GM19324 (cell line): ENCODE measurements around the gene OLFML2A.
"Not testable (repeated sequence)": the region's sequence is repeated elsewhere in the genome, so short reads cannot be mapped to it uniquely, and the experiment has no call there.

Source experiments
- ATAC-seq: cut with Tn5 transposase; IDR thresholded peaks from one replicate; pipeline ENCODE4 v1.9.1; 2021; ENCODE audit warnings: mild to moderate bottlenecking, moderate library complexity; ENCODE audit not compliant: unreplicated experiment, low FRiP score

The OLFML2A gene

GRCh38 chr9:124760719-124761118 is 16.2 kb upstream of the OLFML2A start:
- no peak for ATAC-seq

- no peak for ATAC-seq
These were observed 15.7 kb upstream of the OLFML2A start for GRCh38 chr9:124761196-124761595.

GRCh38 chr9:124761710-124762109 is 15.2 kb upstream of the OLFML2A start:
- ATAC-seq: no peak

GRCh38 chr9:124762633-124763032 is 14.3 kb upstream of the OLFML2A start:
- no peak for ATAC-seq

GRCh38 chr9:124764774-124765438 is 12.0 kb upstream of the OLFML2A start:
- no peak for ATAC-seq

- ATAC-seq: no peak
These were observed 11.5 kb upstream of the OLFML2A start for GRCh38 chr9:124765439-124765835.

GRCh38 chr9:124766326-124766725 is 10.6 kb upstream of the OLFML2A start:
- no peak for ATAC-seq

GRCh38 chr9:124766815-124767554 is 9.9 kb upstream of the OLFML2A start:
- no peak for ATAC-seq

- no peak for ATAC-seq
These were observed 9.1 kb upstream of the OLFML2A start for GRCh38 chr9:124767821-124768220.

- ATAC-seq: no peak
These were observed 8.6 kb upstream of the OLFML2A start for GRCh38 chr9:124768334-124768733.

- no peak for ATAC-seq
These were observed 8.0 kb upstream of the OLFML2A start for GRCh38 chr9:124768750-124769548.

GRCh38 chr9:124769549-124770358 is 7.2 kb upstream of the OLFML2A start:
- ATAC-seq: no peak

- ATAC-seq: no peak
These were observed 6.4 kb upstream of the OLFML2A start for GRCh38 chr9:124770359-124771020.

- ATAC-seq: peak; percentile 92
These were observed 5.7 kb upstream of the OLFML2A start, which contains the start of gene NR6A1 for GRCh38 chr9:124771021-124771866. Gene NR6A1 (minus strand): TSS chr9:124771311.

- no peak for ATAC-seq
These were observed 4.9 kb upstream of the OLFML2A start for GRCh38 chr9:124771867-124772679.

- not testable (repeated sequence) for ATAC-seq
These were observed 4.1 kb upstream of the OLFML2A start for GRCh38 chr9:124772877-124773276.

- no peak for ATAC-seq
These were observed 3.3 kb upstream of the OLFML2A start for GRCh38 chr9:124773473-124774128.
